ENCODE measurements around the gene CCR8.

The CCR8 gene

GRCh38 chr3:39329493-39329892, at the start of gene CCR8:
Gene CCR8 (plus strand): TSS chr3:39329709. CDS start chr3:39332332, 2,623 bp downstream.
- DNase-seq (ENCODE audit: low read depth) = no peak

- DNase-seq (ENCODE audit: low read depth) = no peak
Measured at GRCh38 chr3:39279745-39280517, 49.6 kb upstream of the CCR8 start, which contains the start of gene CX3CR1. Gene CX3CR1 (minus strand): TSS chr3:39280036. CDS start chr3:39266509, 13,527 bp downstream.

GRCh38 chr3:39280571-39280970, 48.9 kb upstream of the CCR8 start:
- DNase-seq (ENCODE audit: low read depth) = no peak

GRCh38 chr3:39281533-39281932, 48.0 kb upstream of the CCR8 start:
- no peak for DNase-seq (ENCODE audit: low read depth)

- no peak for DNase-seq (ENCODE audit: low read depth)
Measured at GRCh38 chr3:39282057-39282456, 47.5 kb upstream of the CCR8 start.

GRCh38 chr3:39284457-39284881, 45.0 kb upstream of the CCR8 start:
- no peak for DNase-seq (ENCODE audit: low read depth)

- DNase-seq (ENCODE audit: low read depth) = no peak
Measured at GRCh38 chr3:39285332-39285731, 44.2 kb upstream of the CCR8 start.

- DNase-seq (ENCODE audit: low read depth) = no peak
Measured at GRCh38 chr3:39286771-39287170, 42.7 kb upstream of the CCR8 start.

GRCh38 chr3:39287216-39288164, 42.0 kb upstream of the CCR8 start:
- DNase-seq (ENCODE audit: low read depth) = no peak

- DNase-seq (ENCODE audit: low read depth) = peak; percentile 44
Measured at GRCh38 chr3:39288300-39288808, 41.2 kb upstream of the CCR8 start.

- no peak for DNase-seq (ENCODE audit: low read depth)
Measured at GRCh38 chr3:39289107-39289506, 40.4 kb upstream of the CCR8 start.

- DNase-seq (ENCODE audit: low read depth) = no peak
Measured at GRCh38 chr3:39290255-39290654, 39.3 kb upstream of the CCR8 start.

GRCh38 chr3:39291903-39292329, 37.6 kb upstream of the CCR8 start:
- peak; percentile 15 for DNase-seq (ENCODE audit: low read depth)

GRCh38 chr3:39292961-39293360, 36.5 kb upstream of the CCR8 start:
- no peak for DNase-seq (ENCODE audit: low read depth)

- DNase-seq (ENCODE audit: low read depth) = no peak
Measured at GRCh38 chr3:39294446-39295183, 34.9 kb upstream of the CCR8 start.

- no peak for DNase-seq (ENCODE audit: low read depth)
Measured at GRCh38 chr3:39295184-39295775, 34.2 kb upstream of the CCR8 start.

GRCh38 chr3:39296197-39297077, 33.1 kb upstream of the CCR8 start:
- no peak for DNase-seq (ENCODE audit: low read depth)

- no peak for DNase-seq (ENCODE audit: low read depth)
Measured at GRCh38 chr3:39299279-39299678, 30.2 kb upstream of the CCR8 start.

GRCh38 chr3:39302178-39302577, 27.3 kb upstream of the CCR8 start:
- no peak for DNase-seq (ENCODE audit: low read depth)

GRCh38 chr3:39313289-39313688, 16.2 kb upstream of the CCR8 start:
- no peak for DNase-seq (ENCODE audit: low read depth)

Data from GM04504 (cell line).